ENCODE results near the gene BCL6. TPM values are rescaled to one million over a fixed set of nuclear protein-coding genes. Genes with fewer than 3 reads are reported as not detected.

The BCL6 gene
- total RNA-seq, 1 donor from 2014 or later, result 8.9 TPM

DNA sequence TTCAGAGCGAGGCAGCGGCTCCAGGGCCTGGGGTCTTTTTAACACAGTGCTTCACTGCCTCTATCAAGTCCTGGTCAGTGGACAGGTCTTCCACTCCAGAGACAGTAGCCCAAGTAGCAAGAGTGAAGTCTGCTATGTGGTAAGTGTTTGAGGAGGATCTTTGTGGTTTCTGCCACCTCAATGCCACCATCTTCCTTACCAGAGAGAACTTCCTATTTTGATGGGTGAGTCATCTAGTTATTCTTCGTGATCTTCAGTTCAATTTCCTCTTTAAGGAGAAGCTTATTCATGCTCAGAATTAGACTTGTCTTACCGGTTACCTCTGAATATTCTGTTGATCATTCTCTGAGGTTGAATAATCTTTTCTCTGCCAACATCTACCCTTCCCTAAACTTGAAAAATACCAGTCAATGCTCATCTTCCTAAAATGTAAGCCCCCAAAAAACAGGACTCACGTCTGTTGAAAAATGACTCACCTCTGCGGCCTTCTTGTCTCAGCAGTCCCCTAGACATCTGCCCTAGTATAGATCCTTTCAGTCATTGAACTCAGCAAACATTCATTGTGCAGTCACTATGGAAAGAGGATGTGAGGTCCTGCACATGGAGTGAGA, 32.2 kb upstream of the BCL6 start:
- H3K36me3 ChIP-seq (ENCODE audit: control insufficient read depth, insufficient read depth, low read length), result no peaks in the 10 kb centered on the region
- TF ChIP-seq, protein P1, sequence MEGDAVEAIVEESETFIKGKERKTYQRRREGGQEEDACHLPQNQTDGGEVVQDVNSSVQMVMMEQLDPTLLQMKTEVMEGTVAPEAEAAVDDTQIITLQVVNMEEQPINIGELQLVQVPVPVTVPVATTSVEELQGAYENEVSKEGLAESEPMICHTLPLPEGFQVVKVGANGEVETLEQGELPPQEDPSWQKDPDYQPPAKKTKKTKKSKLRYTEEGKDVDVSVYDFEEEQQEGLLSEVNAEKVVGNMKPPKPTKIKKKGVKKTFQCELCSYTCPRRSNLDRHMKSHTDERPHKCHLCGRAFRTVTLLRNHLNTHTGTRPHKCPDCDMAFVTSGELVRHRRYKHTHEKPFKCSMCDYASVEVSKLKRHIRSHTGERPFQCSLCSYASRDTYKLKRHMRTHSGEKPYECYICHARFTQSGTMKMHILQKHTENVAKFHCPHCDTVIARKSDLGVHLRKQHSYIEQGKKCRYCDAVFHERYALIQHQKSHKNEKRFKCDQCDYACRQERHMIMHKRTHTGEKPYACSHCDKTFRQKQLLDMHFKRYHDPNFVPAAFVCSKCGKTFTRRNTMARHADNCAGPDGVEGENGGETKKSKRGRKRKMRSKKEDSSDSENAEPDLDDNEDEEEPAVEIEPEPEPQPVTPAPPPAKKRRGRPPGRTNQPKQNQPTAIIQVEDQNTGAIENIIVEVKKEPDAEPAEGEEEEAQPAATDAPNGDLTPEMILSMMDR (IDR thresholded peaks at IDR 0.05; ENCODE audit: insufficient read depth, low read length, poor library complexity, severe bottlenecking), result no peak
- no peak for DNase-seq (ENCODE audit: low read depth)
- H3K27me3 ChIP-seq (ENCODE audit: control insufficient read depth, insufficient read depth, low read length), result no peaks in the 10 kb centered on the region
- no peak overlapping the region for H3K4me3 ChIP-seq (ENCODE audit: low read depth, low read length)

DNA sequence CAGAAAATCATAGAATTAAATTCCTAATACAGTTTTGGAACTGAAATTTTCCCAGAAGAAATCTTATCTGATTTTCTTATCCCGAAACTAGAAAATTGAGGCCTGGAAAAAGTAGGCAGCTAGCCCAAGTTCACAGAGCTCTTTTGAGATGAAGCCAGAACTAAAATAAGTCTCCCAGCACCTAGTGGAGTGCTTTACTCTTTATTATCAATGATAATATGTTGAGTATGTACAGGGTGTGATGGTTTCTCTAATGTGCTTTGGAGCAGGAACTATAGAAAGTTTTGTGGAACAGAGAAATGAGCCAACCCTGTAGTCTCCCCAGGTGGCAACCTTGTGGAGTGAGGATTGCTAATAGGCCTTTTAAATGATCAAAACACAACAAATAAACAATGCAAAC, 30.3 kb upstream of the BCL6 start:
- no peaks in the 10 kb centered on the region for H3K36me3 ChIP-seq (ENCODE audit: control insufficient read depth, insufficient read depth, low read length)
- TF ChIP-seq, protein P1 (IDR thresholded peaks at IDR 0.05; ENCODE audit: insufficient read depth, low read length, poor library complexity, severe bottlenecking), result no peak

DNA sequence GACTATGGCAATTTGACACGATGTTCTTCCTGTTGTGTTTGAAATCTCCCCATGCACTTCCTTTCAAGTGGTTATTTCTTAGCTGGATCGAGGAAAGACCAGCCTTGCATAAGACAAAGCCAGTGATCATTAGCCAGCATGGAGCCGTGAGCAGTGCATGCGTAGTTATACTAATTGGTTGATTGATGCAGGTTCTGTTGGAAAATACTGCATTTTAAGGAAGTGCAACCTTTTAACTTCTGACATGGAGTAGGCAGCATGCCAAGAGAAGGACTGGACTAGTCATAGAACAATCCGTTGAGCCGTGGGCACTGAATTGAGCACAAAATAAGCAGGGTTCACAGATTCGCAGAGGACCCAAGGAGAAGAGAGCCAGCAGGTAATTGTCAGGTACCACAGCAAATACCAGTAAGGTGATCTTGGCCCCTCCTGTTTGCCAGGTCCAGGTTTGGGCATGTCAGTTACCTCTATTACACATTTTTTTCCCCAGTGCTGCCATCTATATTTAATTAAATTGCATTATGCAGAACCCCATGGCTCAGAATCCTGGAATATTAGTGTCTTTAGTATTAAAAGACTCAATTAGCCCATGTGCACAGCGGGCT, 29.0 kb upstream of the BCL6 start:
- H3K4me3 ChIP-seq (ENCODE audit: low read depth, low read length), result no peak overlapping the region
- no peaks in the 10 kb centered on the region for H3K27me3 ChIP-seq (ENCODE audit: control insufficient read depth, insufficient read depth, low read length)
- TF ChIP-seq, protein P1 (IDR thresholded peaks at IDR 0.05; ENCODE audit: insufficient read depth, low read length, poor library complexity, severe bottlenecking), result no peak
- H3K36me3 ChIP-seq (ENCODE audit: control insufficient read depth, insufficient read depth, low read length), result no peaks in the 10 kb centered on the region
- DNase-seq (ENCODE audit: low read depth), result no peak

More for the DNA sequence above, 30.3 kb upstream of the BCL6 start:
- Histone ChIP-seq H3K4me3 (ENCODE audit: low read depth, low read length) (no peak overlapping the region), H3K27me3 (ENCODE audit: control insufficient read depth, insufficient read depth, low read length) (no peaks in the 10 kb centered on the region)
- no peak for DNase-seq (ENCODE audit: low read depth)

GRCh38 chr3:187773233-187774184, 28.2 kb upstream of the BCL6 start:
- TF ChIP-seq, protein P1 (IDR thresholded peaks at IDR 0.05; ENCODE audit: insufficient read depth, low read length, poor library complexity, severe bottlenecking), result no peak
- no peak for DNase-seq (ENCODE audit: low read depth)
- H3K4me3 ChIP-seq (ENCODE audit: low read depth, low read length), result no peak overlapping the region
- no peaks in the 10 kb centered on the region for H3K36me3 ChIP-seq (ENCODE audit: control insufficient read depth, insufficient read depth, low read length)
- H3K27me3 ChIP-seq (ENCODE audit: control insufficient read depth, insufficient read depth, low read length), result no peaks in the 10 kb centered on the region

GRCh38 chr3:187770224-187770623, 25.0 kb upstream of the BCL6 start:
- H3K27me3 ChIP-seq (ENCODE audit: control insufficient read depth, insufficient read depth, low read length), result no peaks in the 10 kb centered on the region

More at GRCh38 chr3:187770224-187770623, 25.0 kb upstream of the BCL6 start:
- Histone ChIP-seq H3K4me3 (ENCODE audit: low read depth, low read length) (no peak overlapping the region), H3K36me3 (ENCODE audit: control insufficient read depth, insufficient read depth, low read length) (no peaks in the 10 kb centered on the region)
- DNase-seq (ENCODE audit: low read depth), result no peak
- TF ChIP-seq, protein P1 (IDR thresholded peaks at IDR 0.05; ENCODE audit: insufficient read depth, low read length, poor library complexity, severe bottlenecking), result no peak
